ENCODE measurements around the gene REELD1.

The REELD1 gene

GRCh38 chr4:146271466-146271865 is 57.1 kb downstream of the REELD1 start:
- H3K4me3 ChIP-seq (replicated peaks; ENCODE audit: low read depth, low read length) = no peak overlapping the region
- TF ChIP-seq CTCF (IDR thresholded peaks at IDR 0.05; ENCODE audit: low read depth, low read length, missing control alignments) = no peak
- no peak for DNase-seq (ENCODE audit: extremely low read depth, low read depth)

- H3K4me3 ChIP-seq (replicated peaks; ENCODE audit: low read depth, low read length) = no peak overlapping the region
- DNase-seq (ENCODE audit: extremely low read depth, low read depth) = no peak
- TF ChIP-seq CTCF (IDR thresholded peaks at IDR 0.05; ENCODE audit: low read depth, low read length, missing control alignments) = no peak
Measured at GRCh38 chr4:146273204-146273901, 59.0 kb downstream of the REELD1 start.

- DNase-seq (ENCODE audit: extremely low read depth, low read depth) = no peak
- no peak for TF ChIP-seq CTCF (IDR thresholded peaks at IDR 0.05; ENCODE audit: low read depth, low read length, missing control alignments)
- H3K4me3 ChIP-seq (replicated peaks; ENCODE audit: low read depth, low read length) = no peak overlapping the region
Measured at GRCh38 chr4:146274774-146275173, 60.4 kb downstream of the REELD1 start.

GRCh38 chr4:146275370-146275769 is 61.0 kb downstream of the REELD1 start:
- no peak for TF ChIP-seq CTCF (IDR thresholded peaks at IDR 0.05; ENCODE audit: low read depth, low read length, missing control alignments)
- H3K4me3 ChIP-seq (replicated peaks; ENCODE audit: low read depth, low read length) = no peak overlapping the region

GRCh38 chr4:146278986-146279385 is 64.6 kb downstream of the REELD1 start:
- no peak for DNase-seq (ENCODE audit: extremely low read depth, low read depth)
- no peak overlapping the region for H3K4me3 ChIP-seq (replicated peaks; ENCODE audit: low read depth, low read length)
- no peak for TF ChIP-seq CTCF (IDR thresholded peaks at IDR 0.05; ENCODE audit: low read depth, low read length, missing control alignments)

More at GRCh38 chr4:146275370-146275769, 61.0 kb downstream of the REELD1 start:
- DNase-seq (ENCODE audit: extremely low read depth, low read depth) = no peak

Measured in HFF-Myc (cell line).